Coronary artery (tissue), 2 donors: ENCODE results near the gene PCLO.
A peak's percentile ranks its signal among the peaks of the same experiment; 100 is the strongest.

Experiments
- DNase-seq: peaks from one replicate; pipeline ENCODE4 v3.0.0-alpha.2; 2017; ENCODE audit warnings: low spot score
- H3K27ac ChIP-seq, 2 donors: fragments of 200-600 bp; sonication (generic); one replicate each; pipeline ENCODE4 v1.5.1; 2016 to 2019
- H3K4me3 ChIP-seq: fragments of 200-600 bp; sonication (generic); 2 replicates; pipeline ENCODE4 v1.5.1; 2016; ENCODE audit warnings: mild to moderate bottlenecking, moderate library complexity
- TF ChIP-seq, protein P1 (sequence below): fragments of 200-600 bp; sonication (generic); IDR thresholded peaks from one replicate; pipeline ENCODE4 v1.5.1; 2019; ENCODE audit warnings: antibody characterized with exemption

The PCLO gene

DNA sequence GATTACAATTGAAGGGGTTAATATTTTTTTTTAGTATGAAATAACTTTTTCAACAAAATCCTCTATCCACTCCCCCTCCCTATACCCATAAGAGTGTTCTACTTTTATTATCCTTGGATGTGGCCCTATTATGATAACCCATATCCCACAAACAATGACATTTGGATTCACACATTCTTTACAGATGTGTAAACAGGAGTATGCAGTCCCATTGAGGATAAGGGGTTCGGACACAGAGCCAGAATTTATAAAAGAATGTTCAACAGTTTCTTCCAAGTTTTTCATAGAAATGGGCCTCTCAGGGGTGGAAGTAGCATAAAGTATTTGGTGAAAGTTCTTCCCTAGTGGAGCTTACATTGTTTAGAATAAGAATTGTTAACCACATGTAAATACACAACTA lies 16.1 kb upstream of the PCLO start:
- TF ChIP-seq, protein P1, sequence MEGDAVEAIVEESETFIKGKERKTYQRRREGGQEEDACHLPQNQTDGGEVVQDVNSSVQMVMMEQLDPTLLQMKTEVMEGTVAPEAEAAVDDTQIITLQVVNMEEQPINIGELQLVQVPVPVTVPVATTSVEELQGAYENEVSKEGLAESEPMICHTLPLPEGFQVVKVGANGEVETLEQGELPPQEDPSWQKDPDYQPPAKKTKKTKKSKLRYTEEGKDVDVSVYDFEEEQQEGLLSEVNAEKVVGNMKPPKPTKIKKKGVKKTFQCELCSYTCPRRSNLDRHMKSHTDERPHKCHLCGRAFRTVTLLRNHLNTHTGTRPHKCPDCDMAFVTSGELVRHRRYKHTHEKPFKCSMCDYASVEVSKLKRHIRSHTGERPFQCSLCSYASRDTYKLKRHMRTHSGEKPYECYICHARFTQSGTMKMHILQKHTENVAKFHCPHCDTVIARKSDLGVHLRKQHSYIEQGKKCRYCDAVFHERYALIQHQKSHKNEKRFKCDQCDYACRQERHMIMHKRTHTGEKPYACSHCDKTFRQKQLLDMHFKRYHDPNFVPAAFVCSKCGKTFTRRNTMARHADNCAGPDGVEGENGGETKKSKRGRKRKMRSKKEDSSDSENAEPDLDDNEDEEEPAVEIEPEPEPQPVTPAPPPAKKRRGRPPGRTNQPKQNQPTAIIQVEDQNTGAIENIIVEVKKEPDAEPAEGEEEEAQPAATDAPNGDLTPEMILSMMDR, result no peak
- Histone ChIP-seq H3K27ac (no peak overlapping the region), H3K4me3 (no peak overlapping the region)
- no peak for DNase-seq

DNA sequence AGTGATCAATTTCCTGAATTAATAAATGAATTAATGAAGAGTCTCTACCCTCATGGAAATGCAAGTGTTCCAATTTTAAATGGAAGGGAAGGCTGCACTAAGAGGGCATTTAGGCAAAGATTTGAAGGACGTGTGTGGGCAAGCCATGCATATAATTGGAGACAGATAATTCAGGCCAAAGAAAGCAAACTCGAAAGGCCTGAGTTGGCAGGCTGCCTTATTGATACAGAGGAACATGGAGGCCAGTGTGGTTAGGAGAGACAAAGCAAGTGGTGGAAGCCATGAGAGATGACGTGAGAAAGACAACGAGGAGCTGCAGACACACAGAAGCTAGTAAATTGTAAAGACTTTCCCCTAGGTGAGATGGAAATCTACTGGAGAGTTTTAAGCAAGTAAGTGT lies 15.4 kb upstream of the PCLO start:
- Histone ChIP-seq H3K4me3 (no peak overlapping the region), H3K27ac (no peak overlapping the region)
- no peak for DNase-seq
- TF ChIP-seq, protein P1, result no peak

DNA sequence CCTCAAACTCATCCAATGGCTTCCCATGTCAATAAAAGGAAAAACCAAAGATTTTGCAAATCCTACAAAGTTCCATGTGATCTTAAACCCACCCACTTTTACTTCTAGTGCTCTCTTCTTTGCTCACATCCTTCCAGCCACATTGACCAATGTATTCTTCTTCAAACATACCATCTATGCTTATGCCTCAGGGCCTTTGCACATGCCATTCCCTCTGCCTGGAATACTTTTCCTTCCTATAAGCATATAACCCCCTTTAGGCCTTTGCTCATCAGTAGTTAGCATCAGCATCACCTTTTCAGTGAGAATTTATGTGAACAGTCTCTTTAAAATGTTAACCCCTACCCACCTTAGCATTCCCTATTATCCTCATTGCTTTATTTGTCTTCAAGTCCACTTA lies 11.0 kb upstream of the PCLO start:
- no peak overlapping the region for H3K27ac ChIP-seq
- TF ChIP-seq, protein P1, result no peak
- DNase-seq, result no peak
- H3K4me3 ChIP-seq, result no peak overlapping the region

DNA sequence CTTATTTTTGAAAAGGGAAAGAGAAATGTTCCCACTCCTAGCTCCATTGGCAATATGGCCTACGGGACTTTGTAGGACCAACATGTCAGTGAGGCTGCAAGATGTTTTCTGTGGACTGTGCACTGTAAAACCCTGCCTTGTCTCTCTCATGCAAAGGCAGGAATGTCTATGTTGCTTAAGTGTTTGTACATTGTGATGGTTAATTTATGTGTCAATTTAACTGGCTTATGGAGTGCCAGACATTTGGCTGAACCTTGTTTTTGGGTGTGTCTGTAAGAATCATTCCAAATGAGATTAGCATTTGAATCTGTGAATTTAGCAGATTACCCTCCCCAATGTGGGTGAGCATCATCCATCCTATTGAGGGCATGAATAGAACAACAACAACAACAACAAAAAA lies 4.1 kb upstream of the PCLO start:
- Histone ChIP-seq H3K4me3 (no peak overlapping the region), H3K27ac (no peak overlapping the region)
- DNase-seq, result no peak
- TF ChIP-seq, protein P1, result no peak

DNA sequence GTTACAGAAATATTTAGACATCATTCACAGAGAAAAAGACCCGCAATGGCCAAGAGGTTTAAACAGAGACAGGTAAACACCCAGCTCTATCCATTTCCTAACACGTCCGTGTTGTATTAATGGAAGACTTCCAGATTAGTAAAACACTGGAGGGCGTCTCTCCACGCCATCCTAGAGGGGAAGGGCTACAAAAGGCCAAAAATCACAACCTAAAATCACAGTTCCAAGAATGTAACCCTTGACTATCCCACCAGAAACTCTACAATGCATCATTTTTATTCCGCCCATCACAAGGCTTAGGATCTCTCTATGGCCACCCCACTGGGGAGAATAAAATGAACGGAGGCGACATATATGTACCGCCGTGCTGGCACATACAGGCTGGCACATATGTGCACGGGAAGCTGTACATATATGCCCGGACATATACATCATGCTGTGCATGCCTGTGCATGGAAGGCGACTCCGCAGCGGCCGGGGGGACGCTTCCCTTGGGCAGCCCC lies 734 bp downstream of the PCLO start:
- Histone ChIP-seq H3K4me3 (peak overlapping the region; percentile 81), H3K27ac (peak overlapping the region in 1 of 2 donors; percentile 42)
- no peak for DNase-seq
- TF ChIP-seq, protein P1, result no peak

DNA sequence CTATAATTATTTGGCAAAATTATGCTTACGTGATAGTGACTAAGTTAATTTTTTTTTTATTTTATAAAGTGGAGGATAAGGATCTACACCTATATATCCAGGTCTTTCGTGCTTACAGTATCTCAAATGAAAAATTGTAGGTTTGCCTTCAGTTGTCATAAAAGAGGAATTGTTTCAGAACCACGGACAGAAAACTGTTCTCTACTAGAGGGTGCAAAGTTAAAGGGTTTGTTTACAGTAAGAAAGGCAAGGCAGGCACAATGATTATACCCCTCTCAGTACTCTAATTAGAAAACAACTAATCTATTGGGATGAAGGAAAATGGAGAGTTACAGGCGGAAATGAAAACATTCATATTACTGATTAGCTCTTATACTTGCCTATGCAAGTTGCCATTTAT lies 1.5 kb downstream of the PCLO start:
- TF ChIP-seq, protein P1, result no peak
- no peak for DNase-seq
- H3K4me3 ChIP-seq, result no peak overlapping the region

DNA sequence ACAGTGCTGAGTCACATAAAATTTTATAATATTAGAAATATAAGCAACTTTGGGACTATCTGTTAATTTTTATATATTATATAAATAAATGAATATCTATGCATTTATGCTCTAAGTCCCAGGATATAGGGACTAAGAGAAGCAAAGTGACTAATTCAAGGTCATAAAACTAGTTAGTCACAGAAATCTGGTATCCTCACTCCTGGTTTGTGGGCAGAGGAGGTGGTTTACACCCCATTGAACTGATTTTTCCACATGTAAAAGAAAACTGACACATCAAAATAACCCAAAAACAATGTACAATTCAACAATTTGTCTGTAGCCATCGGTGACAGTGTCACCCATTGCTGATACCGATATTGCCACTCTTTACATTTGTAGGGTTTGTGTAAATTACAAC lies 3.0 kb downstream of the PCLO start:
- Histone ChIP-seq H3K27ac (no peak overlapping the region), H3K4me3 (no peak overlapping the region)
- DNase-seq, result no peak
- TF ChIP-seq, protein P1, result no peak

More for the DNA sequence above, 1.5 kb downstream of the PCLO start:
- no peak overlapping the region for H3K27ac ChIP-seq
